Epithelial cell of esophagus (primary cell): Measurements from ENCODE around the gene LTC4S.

Experiments used
- DNase-seq: peaks from one replicate; pipeline ENCODE4 v3.0.0; 2010; ENCODE audit warnings: low read depth
- H3K4me3 ChIP-seq: 2 replicates; pipeline ENCODE4 v1.5.1; 2011; ENCODE audit warnings: mild to moderate bottlenecking, low read length, control low read depth
- TF ChIP-seq, protein P1 (sequence below): IDR thresholded peaks from 2 replicates; pipeline ENCODE4 v1.5.1; 2011; ENCODE audit warnings: low read depth, mild to moderate bottlenecking, low read length, control low read depth, inconsistent platforms; ENCODE audit not compliant: insufficient read depth; ENCODE audit errors: missing control alignments

LTC4S gene

DNA sequence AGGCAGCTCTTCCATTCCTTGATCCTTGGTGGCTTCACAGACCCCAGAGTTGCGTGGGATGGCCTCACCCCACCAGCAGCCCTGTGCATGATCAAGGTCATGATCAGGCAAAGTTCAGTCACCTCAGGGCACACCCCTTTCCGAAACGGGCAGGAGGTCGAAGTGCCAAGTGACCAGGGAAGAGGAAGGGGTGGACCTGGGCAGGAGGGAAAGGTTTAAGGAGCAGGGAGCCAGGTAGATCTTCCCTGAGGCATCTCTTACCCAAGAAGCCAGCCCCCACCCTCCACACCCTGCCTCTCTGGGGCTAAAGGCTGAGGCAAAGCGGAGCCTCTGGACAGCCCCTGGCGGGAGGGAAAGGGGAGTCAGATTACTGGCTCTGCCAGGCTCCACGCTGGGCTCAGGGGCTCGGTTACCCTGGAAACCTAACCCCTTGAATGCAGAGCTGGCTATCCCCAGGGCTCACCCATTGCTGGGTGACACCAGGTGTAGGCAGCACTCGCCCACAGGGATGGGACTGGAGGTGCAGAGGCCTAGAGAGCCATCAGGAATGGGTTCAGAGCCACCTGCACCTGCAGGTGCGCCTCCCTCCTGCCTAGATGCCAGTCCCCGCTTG lies 9.3 kb downstream of the LTC4S start:
- DNase-seq, result no peak
- H3K4me3 ChIP-seq, result no peak overlapping the region
- TF ChIP-seq, protein P1, sequence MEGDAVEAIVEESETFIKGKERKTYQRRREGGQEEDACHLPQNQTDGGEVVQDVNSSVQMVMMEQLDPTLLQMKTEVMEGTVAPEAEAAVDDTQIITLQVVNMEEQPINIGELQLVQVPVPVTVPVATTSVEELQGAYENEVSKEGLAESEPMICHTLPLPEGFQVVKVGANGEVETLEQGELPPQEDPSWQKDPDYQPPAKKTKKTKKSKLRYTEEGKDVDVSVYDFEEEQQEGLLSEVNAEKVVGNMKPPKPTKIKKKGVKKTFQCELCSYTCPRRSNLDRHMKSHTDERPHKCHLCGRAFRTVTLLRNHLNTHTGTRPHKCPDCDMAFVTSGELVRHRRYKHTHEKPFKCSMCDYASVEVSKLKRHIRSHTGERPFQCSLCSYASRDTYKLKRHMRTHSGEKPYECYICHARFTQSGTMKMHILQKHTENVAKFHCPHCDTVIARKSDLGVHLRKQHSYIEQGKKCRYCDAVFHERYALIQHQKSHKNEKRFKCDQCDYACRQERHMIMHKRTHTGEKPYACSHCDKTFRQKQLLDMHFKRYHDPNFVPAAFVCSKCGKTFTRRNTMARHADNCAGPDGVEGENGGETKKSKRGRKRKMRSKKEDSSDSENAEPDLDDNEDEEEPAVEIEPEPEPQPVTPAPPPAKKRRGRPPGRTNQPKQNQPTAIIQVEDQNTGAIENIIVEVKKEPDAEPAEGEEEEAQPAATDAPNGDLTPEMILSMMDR, result no peak

DNA sequence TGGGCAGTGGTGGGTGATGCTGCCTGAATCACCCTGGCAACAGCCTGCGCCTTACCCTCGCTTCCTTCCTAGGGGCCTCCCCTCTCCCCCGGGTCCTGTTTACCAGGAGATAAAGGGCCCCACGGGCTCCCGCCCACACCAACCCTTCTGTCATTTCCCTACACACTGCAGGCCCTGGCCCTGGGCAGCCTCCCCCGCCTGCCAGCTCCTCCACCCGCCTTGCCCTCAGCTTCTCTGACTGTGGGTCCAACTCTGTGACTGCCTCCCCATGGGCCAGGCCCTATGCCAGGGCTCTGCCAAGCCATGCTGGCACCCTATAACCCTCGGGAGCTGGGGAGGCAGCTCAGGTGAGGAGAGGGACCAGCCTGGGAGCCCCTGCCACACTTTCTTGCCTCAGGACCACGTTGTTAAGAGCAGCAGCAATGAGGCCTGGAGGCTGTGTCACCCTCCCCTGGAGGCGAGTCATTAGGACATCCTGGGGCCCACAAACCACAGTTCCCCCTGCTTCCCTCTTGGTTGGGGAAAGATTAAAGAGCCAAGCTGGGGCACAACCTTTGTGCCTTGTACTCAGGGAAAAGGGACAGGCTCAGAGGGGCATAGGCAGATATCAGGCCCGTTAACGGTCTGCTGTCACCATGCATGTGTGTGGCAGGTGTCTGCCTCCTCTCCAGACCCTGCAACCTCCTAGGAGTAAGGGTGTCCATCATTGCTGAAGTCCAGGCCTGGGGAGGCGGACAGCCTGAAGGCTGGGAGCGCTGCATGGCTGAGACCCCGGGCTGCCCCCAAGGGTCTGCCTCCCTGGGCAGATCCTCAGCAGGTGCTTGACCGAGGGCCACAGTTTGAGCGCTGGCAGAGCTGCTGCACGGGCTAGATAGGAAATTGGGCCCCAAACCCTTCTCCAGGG lies 10.1 kb downstream of the LTC4S start:
- no peak for DNase-seq
- no peak overlapping the region for H3K4me3 ChIP-seq
- TF ChIP-seq, protein P1, result no peak

DNA sequence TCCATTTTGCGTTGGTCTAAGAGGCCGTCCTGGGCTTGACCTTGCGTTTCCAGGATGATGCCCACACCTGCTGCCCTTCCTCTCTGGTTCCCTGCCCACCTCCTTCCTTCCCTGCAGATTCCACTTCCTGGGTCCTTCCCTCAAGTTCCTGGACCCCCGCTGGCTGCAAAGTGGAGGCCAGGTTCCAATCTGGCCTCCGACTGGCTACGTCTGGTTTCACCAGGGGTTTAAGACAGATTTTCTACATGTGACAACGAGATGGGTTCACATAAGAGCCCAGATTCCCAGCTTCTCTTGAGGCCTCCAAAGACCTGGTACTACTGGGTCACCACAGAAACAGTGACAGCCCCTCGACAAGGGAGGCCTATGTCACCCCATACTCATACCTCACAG lies 10.8 kb downstream of the LTC4S start:
- TF ChIP-seq, protein P1, result no peak
- H3K4me3 ChIP-seq, result peak overlapping the region; percentile 62
- DNase-seq, result no peak

DNA sequence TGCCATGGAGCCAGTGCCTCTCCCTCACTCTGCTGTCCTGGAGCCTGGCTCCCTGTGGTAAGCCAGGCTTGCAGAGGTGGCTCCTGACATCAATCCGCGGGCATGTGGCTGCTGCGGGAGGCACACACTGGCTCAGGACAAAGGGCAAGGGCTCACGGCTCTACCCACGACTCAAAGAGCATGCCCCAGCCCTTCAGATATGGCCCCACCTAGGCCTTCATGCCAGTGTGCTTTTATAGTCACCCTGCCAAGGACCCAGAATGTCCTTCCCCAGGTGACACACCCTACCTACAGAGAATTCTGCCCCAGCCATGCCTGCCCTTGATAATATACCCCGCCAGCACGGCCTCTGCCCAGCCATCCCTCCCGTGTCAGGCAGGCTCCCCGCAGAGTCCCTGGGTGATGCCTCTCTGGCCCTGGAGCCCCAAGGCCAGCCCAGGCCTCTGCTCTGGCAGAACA lies 11.3 kb downstream of the LTC4S start:
- no peak for DNase-seq
- H3K4me3 ChIP-seq, result peak overlapping the region; percentile 62
- TF ChIP-seq, protein P1, result no peak

DNA sequence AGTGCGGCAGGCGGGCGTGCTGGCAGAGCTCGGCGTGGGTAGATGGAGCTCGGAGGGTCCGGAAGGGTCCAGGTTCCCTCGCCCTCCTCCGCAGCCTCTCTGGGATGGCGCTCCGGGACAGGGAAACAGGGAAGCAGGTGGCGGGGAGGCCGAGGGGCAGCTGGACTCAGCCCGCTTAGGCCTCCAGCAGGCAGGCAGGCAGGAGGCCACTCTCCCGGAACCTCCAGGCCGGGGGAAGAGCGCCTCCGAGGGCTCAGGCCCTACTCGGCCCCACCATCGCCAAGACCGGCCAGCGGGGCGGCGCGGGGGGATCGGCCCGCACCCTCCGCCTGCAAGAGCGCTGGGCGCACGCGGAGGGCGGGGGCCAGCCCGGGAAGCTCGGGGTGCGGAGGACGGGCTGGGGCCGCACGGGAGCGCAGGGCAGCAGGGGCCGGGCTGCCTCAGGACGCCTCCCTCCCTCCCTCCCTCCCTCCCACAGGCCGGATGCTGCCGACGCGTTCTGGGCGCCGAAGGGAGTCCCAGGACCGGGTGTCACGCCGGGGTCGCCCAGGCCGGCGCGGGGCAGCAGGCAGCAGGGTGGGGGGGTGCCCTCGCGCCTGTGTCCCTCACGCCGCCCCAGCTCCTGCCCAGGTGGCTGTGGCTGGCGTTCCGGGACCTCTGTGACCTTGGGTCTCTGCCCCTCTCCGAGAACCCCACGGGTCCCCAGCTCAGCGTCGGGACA lies 11.9 kb downstream of the LTC4S start:
- TF ChIP-seq, protein P1, result no peak
- peak; percentile 44 for DNase-seq
- peak overlapping the region; percentile 62 for H3K4me3 ChIP-seq

DNA sequence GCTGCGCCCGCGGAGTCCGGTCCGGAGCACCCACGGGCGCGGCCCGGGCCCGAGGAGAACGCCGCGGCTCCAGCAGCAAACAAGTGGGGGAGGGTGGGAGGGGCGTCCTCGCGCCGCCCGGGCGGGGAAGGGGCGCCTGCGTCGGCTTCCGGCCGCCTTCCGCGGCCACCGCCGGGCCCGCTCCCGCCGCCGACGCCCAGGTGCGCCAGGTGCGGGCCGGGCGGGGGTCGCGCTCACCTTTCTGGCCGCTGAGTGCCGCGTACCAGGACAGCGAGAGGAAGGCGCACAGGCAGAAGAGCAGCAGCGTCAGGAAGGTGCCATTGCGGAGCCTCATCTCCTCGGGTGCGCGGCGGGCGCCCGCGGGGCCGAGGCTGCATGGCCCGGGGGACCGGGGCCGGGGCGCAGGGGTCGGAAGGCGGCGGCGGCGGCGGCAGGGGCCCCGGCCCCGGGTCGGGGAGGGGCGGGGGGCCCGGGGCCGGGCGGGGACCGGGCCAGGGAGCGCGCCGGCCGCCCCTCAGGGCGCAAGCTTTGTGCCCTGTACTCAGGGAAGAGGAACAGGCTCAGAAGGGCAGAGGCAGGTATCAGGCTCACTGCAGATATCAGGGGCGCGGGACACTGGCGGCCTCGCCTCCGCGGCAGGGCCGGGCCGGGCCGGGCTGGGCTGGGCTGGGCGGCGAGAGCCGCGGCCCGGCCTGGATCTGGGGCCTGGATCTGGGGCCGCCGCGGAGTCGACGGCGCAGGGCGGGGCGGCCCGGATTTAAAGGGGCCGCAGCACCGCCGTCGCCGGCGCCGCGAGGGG lies 12.7 kb downstream of the LTC4S start, which contains the start of gene MGAT4B:
TSS of gene MGAT4B (minus strand) at position 617 of the 799 bp plus-strand sequence. CDS start at position 334, 283 bp downstream.
- TF ChIP-seq, protein P1, result no peak
- DNase-seq, result peak; percentile 88
- peak within 1 kb of the TSS; percentile 62 for H3K4me3 ChIP-seq
